ENCODE data around the gene SUGCT.
"Not testable (repeated sequence)": the region's sequence is repeated elsewhere in the genome, so short reads cannot be mapped to it uniquely, and the experiment has no call there.

Gene SUGCT

DNA sequence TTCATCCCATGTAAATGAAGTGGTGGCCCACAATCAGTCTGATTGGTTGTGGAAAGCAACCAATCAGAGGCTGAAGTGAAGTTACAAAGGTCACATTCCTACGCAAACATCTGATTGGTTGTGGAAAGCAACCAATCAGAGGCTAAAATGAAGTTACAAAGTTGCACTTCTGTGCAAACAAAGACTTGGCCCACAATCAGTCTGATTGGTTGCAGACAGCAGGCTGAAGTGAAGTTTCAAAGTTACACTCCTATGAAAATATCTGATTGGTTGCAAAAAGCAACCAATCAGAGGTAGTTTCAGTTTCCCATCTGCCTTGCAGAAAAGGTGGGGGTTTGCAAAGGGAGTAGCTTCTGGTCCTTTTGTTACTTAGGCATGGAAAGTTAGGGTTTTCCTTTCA lies 492.6 kb downstream of the SUGCT start:
- DNase-seq (ENCODE audit: low spot score) = not testable (repeated sequence)

DNA sequence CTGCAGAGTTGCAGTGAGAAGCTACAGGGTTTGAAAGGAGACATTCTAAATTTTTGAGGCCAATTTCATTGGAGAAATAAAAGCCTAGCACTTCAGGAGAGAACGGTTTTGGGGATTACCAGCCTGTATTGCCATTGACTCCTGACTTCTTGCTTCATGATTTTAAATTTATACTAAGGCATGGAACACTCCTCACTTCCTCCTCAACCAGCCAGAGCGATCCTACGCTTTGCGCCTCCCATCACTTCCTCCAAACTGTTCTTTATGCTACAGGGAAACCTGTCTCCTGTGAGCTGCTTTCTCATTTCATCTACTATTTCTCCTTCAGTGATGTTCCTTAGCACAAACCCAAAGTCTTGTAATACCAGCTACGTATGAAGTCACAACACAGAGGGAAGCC lies 495.1 kb downstream of the SUGCT start:
- no peak for DNase-seq (ENCODE audit: low spot score)

DNA sequence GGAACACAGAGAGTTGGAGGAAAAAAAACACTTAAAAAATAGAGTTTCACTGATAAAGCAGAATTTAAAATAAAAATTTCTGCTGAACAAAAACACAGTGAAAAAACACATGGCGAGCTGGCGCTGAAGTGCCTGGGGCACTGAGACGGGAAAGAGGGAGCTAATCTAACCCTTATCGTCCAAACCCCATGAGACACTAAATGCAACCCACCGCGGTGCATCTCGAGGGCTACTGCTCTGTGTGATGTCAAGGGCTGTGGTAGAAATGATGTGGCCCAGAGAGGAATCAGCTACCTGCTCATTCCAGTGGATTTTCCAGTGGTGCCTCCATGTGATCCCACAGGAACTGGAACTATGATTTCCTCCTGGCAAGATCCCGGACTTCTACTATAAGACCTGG lies 499.3 kb downstream of the SUGCT start:
- DNase-seq (ENCODE audit: low spot score) = no peak

DNA sequence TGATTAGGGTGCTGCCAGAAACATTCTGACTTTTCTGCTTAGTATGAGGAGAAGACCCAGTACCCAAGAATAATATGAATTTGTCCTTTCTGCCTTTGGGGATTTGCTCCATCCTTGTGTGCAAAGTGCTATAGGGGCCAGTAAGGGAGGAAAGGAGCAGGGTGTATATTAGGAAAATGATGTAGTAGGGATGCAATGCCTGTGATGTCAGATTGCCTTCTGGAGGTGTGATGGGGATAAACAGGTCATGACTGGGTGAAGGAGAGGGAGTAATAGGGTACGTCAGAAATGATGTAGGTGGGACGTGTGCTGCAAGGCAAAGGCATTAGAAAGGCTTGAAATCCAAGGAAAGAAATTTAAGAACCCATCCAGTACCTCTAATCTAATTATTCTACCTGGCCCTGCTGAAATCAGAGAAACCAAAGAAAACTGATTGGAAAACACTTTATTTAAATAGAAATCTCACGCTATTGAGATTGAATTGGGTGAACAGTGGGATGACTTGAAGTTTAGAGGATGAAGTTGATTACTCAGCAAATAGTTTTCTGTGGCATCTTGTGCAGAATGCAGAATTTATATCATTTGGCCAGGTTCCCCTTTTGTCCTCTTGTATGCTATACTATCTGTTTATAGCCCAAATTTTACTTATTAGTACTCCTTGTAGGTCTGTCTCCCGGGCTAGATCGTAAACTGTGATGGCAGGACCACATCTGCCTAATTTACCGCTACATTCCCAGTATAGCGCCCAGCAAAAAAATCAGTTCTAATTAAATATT lies 503.9 kb downstream of the SUGCT start:
- no peak for DNase-seq (ENCODE audit: low spot score)

DNA sequence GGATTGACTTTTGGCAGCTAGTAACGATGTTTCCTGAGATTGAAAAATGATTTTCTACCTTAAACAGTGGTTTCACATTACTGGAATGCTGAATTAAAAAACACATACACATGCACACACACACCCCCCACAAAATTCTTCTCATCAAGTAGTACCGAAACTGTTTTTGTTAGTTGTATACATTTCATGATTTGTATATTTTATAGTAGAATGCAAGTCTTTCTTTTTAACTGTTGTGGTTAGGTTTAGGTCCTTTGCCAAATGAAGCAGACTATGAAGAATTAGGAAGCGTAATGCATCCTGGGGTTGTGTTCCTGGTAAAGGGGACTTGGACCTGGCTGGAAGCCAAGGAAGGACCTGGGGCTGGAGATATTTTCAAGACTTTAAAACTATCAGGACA lies 505.8 kb downstream of the SUGCT start:
- DNase-seq (ENCODE audit: low spot score) = no peak

DNA sequence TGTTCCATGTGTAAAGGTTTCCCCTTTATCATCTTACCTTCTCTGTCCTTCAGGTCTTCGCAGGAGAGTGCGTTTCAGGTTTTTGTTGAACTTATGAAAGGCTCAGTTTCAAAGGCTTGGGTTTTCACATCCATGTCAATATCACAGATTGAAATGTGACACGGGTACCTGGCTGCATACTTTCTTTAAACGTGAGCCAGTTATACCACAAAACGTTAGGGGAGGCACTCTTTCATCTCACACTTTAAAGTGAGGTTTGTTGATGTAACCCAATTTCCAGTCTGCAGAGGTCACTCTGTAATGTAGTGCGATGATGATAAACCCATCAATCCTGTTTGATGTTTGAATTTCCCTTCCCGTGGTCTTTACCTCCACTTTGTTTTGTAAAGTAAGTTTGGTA lies 506.9 kb downstream of the SUGCT start:
- DNase-seq (ENCODE audit: low spot score) = no peak

DNA sequence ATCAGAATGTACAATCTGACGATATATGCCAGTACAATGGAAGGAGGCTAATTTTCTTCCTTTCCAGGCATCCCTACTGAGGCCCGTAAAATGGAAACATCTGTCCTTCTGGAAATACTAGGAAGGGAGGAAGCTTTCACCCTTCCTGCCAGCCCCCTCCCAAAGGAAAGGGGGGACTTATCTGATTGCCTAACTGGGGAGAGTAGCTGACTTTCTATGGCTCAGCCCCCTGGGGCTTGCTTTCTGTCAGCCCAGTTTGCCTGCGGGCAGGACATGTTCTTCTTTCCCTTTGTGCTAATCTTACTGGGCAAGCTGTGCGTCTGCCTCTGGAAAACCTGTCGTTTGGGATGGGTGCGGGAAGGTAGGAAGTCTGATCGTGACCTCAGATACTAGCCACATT lies 508.9 kb downstream of the SUGCT start:
- no peak for DNase-seq (ENCODE audit: low spot score)

DNA sequence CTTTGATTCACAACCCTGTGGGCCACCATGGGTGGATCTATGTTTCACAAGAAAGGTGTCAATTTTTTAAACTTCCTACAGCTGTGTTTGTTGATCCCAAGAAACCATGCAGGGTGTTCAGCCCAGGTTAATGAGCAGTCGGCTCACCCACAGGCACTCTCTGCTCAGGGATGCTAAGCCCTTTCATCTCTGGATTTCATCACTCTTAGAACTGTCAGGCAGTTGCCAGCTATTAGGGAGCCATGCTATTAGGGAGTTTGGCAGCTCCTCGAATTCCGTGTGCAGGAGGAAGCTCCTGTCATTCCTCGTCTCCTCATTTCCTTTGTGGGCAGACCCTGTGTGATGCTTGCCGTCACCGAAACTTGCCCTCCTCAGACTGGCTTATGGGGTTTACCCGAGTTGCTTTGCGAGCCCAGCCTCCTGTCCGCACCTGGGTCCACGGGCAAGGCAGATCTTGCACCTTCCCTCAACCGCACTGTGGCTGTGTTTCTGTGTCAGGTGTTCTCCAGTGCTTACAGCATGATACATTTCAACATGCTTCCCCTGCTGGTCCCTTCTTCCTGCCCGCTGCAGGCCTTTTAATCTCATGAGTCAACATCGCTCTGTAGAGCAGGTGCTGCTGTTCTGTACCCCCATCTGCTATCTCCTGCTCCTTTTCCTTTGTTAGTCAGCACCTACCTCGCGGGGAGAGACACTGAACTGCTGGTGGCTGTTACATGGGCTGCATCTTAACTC lies 509.8 kb downstream of the SUGCT start:
- no peak for DNase-seq (ENCODE audit: low spot score)

DNA sequence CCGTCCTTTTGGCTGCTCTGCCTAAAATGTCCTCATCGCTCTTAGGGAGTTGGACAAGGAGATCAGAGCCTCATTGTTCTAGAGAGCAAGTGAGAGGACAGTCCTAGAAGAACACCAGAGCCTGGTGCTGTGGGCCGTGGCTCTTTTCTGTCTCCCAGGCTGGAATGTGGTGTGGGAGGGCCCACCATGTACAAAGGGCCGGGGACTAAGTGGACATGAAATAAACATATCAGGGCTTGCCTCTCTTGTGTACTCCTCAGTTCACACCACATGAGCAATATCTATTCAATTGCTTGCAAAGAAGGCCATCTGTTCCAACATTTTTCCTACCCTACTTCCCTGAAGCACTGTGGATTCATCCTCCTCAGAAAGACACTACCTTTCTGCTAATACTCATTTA lies 510.4 kb downstream of the SUGCT start:
- no peak for DNase-seq (ENCODE audit: low spot score)

DNA sequence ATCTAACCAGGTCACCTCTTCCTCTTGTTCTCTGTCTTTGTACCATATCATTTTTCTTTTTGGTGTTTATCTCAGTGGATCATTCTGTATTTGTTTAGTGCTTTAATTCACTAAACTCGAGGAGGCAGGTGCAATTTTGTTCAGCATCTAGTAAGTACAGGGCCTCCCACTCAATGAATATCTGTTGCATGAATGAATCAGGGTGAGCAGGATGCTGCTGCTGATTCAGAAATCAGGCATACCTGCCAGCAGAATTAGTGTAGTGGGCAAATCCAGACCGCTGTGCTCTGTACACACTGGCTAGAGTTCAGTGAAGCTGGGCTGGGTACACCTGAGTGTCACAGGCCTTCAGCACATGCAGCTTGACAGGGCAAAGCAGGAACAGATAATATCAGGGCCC lies 511.9 kb downstream of the SUGCT start:
- no peak for DNase-seq (ENCODE audit: low spot score)

DNA sequence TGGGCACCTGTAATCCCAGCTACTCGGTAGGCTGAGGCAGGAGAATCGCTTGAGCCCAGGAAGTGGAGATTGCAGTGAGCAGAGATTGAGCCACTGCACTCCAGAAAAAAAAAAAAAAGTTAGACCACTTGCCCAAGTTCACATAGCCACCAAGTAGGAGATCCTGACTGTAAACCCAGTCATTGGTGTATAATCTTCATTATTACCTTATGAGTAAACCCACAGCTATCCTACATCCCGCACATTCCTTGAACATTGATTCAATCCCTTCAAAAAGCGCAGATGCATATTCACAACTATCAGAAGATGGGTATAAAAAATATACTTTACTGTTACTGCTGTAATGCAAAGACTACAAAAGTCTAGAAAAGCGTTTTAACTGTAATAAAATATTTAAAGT lies 512.9 kb downstream of the SUGCT start:
- DNase-seq (ENCODE audit: low spot score) = no peak

DNA sequence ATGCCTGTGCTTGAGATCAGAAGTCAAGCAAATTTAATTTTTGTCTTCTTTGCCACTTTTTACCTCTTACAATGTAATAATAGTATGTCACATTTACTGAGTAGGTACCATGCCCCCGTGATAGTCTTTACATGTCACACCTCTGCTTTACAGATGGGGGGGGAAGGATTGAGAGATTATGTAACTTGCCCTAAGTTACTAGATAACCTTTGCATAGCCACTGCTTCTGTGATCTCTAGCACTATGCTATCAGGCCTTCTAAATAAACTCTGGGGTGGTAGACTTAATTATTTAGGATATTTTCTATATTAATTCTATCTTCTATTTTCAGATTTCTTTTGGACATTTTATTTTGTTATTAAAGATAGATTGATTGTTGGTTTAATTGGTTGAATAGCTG lies 514.4 kb downstream of the SUGCT start:
- no peak for DNase-seq (ENCODE audit: low spot score)

DNA sequence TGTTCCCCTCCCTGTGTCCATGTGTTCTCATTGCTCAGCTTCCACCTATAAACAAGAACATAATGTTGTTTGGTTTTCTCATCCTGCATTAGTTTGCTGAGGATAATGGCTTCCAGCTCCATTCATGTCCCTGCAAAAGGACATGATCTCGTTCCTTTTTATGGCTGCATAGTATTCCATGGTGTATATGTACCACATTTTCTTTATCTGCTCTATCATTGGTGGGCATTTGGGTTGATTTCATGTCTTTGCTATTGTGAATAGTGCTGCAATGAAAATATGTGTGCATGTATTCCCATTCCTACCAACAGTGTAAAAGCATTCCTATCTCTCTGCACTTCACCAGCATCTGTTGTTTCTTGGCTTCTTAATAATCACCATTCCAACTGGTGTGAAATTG lies 516.1 kb downstream of the SUGCT start:
- not testable (repeated sequence) for DNase-seq (ENCODE audit: low spot score)

DNA sequence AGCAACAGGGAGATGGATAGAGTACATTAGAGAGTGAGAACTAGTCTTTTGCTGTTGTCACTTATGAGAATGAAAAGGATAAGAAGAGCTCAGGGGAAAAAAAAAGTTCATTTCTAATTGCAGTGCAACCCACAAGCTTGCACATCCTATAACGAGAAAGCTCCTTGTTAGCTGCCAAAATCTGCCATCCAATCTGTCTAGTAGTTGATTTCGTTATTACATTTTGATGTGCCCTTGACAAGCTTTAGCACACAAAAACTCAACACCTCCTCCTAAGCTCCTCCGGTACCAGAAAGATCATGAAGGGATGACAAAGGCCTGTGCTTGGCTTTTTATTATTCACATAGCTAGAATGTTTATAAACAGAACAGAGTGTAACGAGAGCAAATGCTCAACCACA lies 519.4 kb downstream of the SUGCT start:
- DNase-seq (ENCODE audit: low spot score) = no peak

DNA sequence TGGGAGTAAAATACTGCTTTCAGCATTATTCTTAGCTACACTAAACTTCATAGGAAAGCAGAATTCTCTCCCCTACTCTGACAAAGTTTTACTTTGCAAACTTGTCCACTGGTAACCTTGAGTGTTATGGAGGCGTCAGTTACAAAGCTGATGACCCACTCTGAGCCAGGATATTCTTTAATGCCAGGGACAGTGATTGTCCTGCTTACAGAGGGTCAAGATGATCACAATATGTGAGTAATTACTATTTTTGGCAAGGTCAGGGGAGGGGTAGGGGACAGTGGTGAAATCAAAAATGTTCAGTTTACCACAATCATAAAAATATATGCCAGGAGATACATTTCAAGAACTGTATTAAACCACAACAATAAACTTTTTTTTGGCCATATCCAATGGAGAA lies 520.6 kb downstream of the SUGCT start:
- DNase-seq (ENCODE audit: low spot score) = no peak

DNA sequence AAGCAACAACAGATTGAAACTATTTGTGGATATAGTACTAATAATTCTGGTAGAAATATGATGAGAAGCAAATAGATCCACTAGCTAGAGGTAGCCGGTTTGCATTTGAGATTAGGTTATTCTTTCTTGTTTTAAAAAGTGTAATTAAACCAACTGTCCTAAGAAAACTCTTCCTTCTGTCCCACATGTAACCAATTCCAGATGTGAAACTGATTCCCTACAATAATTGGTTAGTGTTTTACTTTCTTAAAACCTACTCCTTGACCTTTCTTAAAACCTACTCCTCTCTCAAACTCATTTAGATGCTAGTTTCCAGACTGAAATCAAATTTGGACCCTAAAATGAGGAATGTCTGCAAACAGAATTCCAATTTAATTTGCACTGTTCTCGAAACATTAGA lies 521.5 kb downstream of the SUGCT start:
- no peak for DNase-seq (ENCODE audit: low spot score)

DNA sequence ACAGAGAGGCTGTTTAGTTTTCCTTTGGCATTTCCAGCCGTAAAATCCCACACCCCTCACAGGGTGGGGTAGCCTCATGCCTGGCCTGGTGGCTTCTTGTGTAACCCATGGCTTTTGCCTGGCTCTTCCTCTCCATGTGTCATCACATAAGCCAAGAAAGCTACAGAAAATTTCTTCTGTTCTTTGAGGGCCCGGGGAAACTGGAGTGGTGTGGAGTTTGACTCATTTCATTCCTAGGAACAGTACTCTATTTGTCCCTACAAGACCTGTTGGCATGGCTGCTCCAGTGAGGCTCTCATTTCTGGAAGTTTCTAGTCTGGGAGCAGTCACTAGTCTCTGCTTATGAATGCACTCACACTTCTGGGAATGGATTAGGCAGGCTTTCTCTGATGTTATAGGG lies 523.9 kb downstream of the SUGCT start:
- DNase-seq (ENCODE audit: low spot score) = no peak

DNA sequence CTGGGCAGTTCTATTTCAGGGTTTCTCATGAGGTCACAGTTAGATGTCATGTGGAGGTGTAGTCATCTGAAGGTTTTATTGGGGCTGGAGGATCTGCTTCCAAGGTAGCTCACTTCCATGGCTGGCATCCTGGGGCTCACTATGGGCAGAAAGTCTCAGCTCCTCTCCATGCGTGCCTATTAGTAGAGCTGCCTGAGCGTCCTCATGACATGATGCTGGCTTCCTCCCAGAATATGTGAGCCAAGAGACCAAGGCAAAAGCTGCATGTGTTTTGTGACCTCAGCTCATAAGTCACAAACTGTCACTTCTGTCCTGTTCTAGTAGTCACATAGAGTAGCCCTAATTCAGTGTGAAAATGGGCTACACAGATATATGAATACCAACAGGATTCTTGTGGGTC lies 524.4 kb downstream of the SUGCT start:
- no peak for DNase-seq (ENCODE audit: low spot score)

DNA sequence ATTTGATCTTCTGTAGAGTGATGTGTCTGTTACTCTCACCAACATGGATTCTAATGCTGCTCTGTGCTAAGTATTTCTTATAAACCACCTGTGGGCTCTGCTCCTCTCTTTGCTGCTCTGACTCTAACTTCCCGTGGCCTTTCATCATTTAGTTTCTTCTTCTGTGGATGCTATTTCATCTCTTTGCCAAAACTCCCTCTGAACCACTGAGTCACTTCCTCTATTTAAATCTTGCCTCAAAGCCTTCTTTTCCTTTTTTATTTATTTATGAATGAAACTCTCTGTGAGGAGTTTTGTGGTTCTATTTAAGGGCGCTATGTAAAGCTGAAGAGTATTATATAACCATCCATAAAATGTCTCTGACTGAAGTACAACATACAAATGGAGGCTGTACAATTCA lies 538.5 kb downstream of the SUGCT start:
- DNase-seq (ENCODE audit: low spot score) = no peak

DNA sequence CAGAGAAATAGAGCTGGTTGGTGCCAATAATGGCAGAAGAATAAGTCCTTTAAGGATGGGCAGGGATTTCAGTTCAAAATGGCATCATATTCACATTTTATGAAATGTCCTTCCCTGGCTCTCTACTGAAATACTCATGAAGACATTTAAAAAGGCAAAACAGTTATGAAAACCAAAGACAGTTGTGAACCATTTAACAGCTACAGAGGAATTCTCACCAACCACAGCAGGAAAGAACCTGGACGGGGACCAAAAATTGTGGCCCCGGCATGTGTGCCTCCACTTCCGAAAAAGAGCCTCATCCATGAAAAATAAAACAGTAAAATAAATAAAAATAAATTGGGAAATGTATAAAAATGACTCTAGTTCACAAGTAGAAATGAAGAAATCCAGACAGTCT lies 539.5 kb downstream of the SUGCT start:
- no peak for DNase-seq (ENCODE audit: low spot score)

DNA sequence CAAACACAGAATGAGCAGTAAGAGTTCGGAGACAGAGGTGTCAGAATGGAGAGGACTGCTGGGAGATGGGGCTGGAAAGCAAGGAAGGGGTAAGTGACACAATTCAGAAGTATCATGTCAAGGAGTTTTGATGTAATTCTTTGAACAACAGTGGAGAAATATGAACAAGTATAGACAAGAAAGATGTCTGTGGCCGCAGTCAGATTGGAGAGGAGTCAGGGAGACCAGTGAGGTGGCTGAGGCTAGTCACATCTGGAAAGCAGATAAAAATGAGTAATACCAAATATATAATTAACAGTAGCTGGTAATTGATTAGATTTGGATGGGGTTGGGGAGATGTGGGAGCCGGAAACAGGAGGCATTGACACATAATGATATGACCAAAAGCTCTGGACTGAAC lies 540.9 kb downstream of the SUGCT start:
- DNase-seq (ENCODE audit: low spot score) = no peak

DNA sequence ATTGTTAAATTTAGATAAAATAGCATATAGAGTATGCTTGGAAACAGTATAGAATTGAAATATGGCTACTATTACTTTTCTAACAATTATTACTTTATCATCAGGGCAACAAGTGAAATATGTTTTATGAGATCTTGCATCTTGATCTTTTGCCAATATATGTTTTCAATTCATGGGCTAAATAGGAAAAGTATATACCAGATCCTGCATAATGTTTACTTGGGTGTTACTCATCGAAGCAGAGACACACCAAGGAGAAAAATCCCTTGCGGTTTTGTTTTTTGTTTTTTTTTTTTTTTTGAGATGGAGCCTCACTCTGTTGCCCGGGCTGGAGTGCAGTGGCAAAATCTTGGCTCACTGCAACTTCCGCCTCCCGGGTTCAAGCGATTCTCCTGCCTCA lies 541.4 kb downstream of the SUGCT start:
- no peak for DNase-seq (ENCODE audit: low spot score)

DNA sequence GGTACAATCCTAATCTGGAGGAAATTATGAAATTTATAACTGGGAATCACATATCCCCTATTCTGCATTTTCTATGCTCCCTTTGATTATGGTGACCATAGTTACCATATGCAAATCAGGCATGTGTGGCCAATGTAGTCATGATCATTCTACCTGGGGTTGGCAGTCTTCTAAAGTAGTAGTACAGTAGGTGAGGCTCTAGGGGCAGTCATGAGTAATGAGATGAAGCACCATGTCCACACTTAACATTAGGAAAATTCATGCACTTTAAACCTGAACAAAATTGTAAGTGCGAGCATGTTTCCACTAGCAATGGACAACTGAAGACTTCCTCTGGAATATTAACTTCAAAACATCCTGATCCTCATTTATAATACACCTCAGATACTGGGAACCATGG lies 545.9 kb downstream of the SUGCT start:
- DNase-seq (ENCODE audit: low spot score) = no peak

DNA sequence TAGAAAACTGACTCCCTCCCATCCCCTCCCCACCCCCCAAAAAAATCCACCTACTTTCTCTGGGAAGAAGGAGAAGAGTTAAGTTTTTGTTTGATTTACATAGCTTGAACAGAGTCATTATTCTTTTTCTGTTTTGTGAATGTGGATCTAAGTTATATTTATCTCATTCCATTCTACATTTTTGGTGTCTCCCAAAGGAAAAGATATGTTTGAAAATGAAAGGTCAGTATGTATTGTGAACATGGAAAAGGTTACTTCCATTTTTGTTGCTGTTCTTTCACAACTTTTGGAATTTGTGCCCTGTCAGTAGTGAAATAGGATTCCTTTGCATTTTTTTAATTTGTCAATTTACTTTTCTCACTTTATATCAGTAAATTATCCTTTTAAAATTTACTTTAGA lies 547.9 kb downstream of the SUGCT start:
- no peak for DNase-seq (ENCODE audit: low spot score)

Measured in left forelimb (tissue), 1 donor.